Lower leg skin (tissue), 4 donors: Measurements from ENCODE around the gene FAM120A. TPM values are rescaled to one million over a fixed set of nuclear protein-coding genes. Genes with fewer than 3 reads are reported as not detected.
A peak's percentile ranks its signal among the peaks of the same experiment; 100 is the strongest.

Experiments
- DNase-seq, 2 donors: peaks; one replicate each; pipeline ENCODE4 v3.0.0-alpha.2; 2019; ENCODE audit warnings: low spot score in 2 of 2
- H3K4me3 ChIP-seq: fragments of 200-600 bp; sonication (generic); 2 replicates; pipeline ENCODE4 v1.5.1; 2017; ENCODE audit warnings: mild to moderate bottlenecking, low read depth; ENCODE audit not compliant: poor library complexity, severe bottlenecking
- CTCF ChIP-seq, 3 donors: fragments of 450-650 bp; IDR thresholded peaks; one replicate each; pipeline ENCODE4 v1.5.1; 2016; ENCODE audit warnings: antibody characterized with exemption in 3 of 3, mild to moderate bottlenecking in 3 of 3, moderate library complexity in 2 of 3
- POLR2A ChIP-seq, 2 donors: fragments of 450-650 bp; IDR thresholded peaks; one replicate each; pipeline ENCODE4 v1.6.1; 2016 to 2017; ENCODE audit warnings: antibody characterized with exemption in 2 of 2, mild to moderate bottlenecking in 1 of 2, moderate library complexity in 1 of 2
- WGBS, 2 donors: methylation state at CpG; one replicate each; pipeline ENCODE4 v1.1.5; 2018; 5-methylcytosine and 5-hydroxymethylcytosine counted together
- intact Hi-C: fragments of 100-400 bp; cut with DNase I; formaldehyde crosslinking; loops from one replicate; pipeline ENCODE4 v1.15.0; 2023; ENCODE audit warnings: low total_unique reads
- total RNA-seq, 4 donors: library from RNA; depleted of rRNA; stranded (reverse); fragments of >200 nt; gene quantifications; one replicate each; pipeline ENCODE4 v1.1.0, GENCODE V29; 2016

Gene FAM120A
- 10 to 100 TPM; 58.1 to 80.5 (median 65.0) TPM for total RNA-seq

GRCh38 chr9:93450945-93451815, at the start of gene FAM120A:
FAM120A (plus strand) TSS chr9:93451685; CDS start chr9:93451916, 231 bp downstream.
- intact Hi-C loops = no loop called here
- WGBS, 2 donors = 0 to 1% methylated on average over 22 to 27 of the region's 100 CpGs
- peak within 1 kb of the TSS; percentile 72 for H3K4me3 ChIP-seq
- peak; percentile 31 to 92 for DNase-seq
- TF ChIP-seq POLR2A (IDR thresholded peaks at IDR 0.05) (peak in 1 of 2 donors; percentile 66), CTCF (IDR thresholded peaks at IDR 0.05) (no peak)

- intact Hi-C loops = no loop called here
- 92 to 95% methylated on average over 5 of the region's 5 CpGs for WGBS, 2 donors
- no peak for TF ChIP-seq POLR2A (IDR thresholded peaks at IDR 0.05)
- no peak for TF ChIP-seq CTCF (IDR thresholded peaks at IDR 0.05)
- no peak for DNase-seq
- H3K4me3 ChIP-seq = no peak overlapping the region
Measured at GRCh38 chr9:93406371-93406770, 45.1 kb upstream of the FAM120A start.

- intact Hi-C loops = no loop called here
- no peak for DNase-seq
- TF ChIP-seq POLR2A (IDR thresholded peaks at IDR 0.05) = no peak
- no peak overlapping the region for H3K4me3 ChIP-seq
Measured at GRCh38 chr9:93413530-93413929, 38.0 kb upstream of the FAM120A start.

- 75 to 76% methylated on average over 2 of the region's 2 CpGs for WGBS, 2 donors
- TF ChIP-seq CTCF (IDR thresholded peaks at IDR 0.05) (no peak), POLR2A (IDR thresholded peaks at IDR 0.05) (no peak)
- DNase-seq = no peak
- intact Hi-C loops = no loop called here
- no peak overlapping the region for H3K4me3 ChIP-seq
Measured at GRCh38 chr9:93415176-93415690, 36.3 kb upstream of the FAM120A start.

- no peak overlapping the region for H3K4me3 ChIP-seq
- no peak for DNase-seq
- intact Hi-C loops = no loop called here
- no peak for TF ChIP-seq POLR2A (IDR thresholded peaks at IDR 0.05)
- no peak for TF ChIP-seq CTCF (IDR thresholded peaks at IDR 0.05)
- 80 to 83% methylated on average over 6 to 8 of the region's 8 CpGs for WGBS, 2 donors
Measured at GRCh38 chr9:93416530-93417235, 34.8 kb upstream of the FAM120A start.

GRCh38 chr9:93417538-93417937, 33.9 kb upstream of the FAM120A start:
- no peak for DNase-seq
- WGBS, 2 donors = 96 to 100% methylated on average over 1 of the region's 1 CpG
- TF ChIP-seq CTCF (IDR thresholded peaks at IDR 0.05) (no peak), POLR2A (IDR thresholded peaks at IDR 0.05) (no peak)
- H3K4me3 ChIP-seq = no peak overlapping the region
- intact Hi-C loops = no loop called here
